Measurements from ENCODE around the gene HK2.

DNA sequence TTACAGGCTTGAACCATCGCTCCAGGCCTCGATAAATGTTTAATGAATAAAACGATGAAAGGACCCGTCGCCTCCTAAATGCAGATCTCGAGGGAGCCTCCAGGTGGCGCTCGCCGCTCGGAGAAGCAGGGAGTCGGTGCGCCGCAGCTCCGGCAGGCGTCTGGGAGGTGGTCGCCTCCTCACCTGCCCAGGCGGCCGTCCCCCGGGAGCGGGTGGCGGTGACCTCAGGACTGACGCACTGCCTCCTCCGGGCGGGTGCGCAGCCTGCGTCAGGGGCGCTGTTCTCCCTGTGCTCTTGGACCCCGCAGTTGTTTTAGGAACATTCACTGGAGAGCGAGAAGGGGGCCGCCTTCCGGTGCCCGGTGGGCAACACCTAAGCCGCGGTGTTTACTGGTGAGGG is 85.9 kb downstream of the HK2 start:
- TF ChIP-seq, protein P1, sequence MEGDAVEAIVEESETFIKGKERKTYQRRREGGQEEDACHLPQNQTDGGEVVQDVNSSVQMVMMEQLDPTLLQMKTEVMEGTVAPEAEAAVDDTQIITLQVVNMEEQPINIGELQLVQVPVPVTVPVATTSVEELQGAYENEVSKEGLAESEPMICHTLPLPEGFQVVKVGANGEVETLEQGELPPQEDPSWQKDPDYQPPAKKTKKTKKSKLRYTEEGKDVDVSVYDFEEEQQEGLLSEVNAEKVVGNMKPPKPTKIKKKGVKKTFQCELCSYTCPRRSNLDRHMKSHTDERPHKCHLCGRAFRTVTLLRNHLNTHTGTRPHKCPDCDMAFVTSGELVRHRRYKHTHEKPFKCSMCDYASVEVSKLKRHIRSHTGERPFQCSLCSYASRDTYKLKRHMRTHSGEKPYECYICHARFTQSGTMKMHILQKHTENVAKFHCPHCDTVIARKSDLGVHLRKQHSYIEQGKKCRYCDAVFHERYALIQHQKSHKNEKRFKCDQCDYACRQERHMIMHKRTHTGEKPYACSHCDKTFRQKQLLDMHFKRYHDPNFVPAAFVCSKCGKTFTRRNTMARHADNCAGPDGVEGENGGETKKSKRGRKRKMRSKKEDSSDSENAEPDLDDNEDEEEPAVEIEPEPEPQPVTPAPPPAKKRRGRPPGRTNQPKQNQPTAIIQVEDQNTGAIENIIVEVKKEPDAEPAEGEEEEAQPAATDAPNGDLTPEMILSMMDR (IDR thresholded peaks at IDR 0.05), result peak; percentile 62 to 86 (median 75)
- no peak for TF ChIP-seq POLR2A (IDR thresholded peaks at IDR 0.05)
